GM21367 (cell line): ENCODE results near the gene ADISSP.
"Not testable (repeated sequence)": the region's sequence is repeated elsewhere in the genome, so short reads cannot be mapped to it uniquely, and the experiment has no call there.

Experiments
- ATAC-seq: cut with Tn5 transposase; IDR thresholded peaks from one replicate; pipeline ENCODE4 v1.9.1; 2021; ENCODE audit not compliant: unreplicated experiment

ADISSP gene

GRCh38 chr20:3798373-3798768 lies 30.8 kb upstream of the ADISSP start:
- ATAC-seq = no peak

GRCh38 chr20:3797592-3798372 lies 30.2 kb upstream of the ADISSP start:
- ATAC-seq = no peak

GRCh38 chr20:3797226-3797545 lies 29.6 kb upstream of the ADISSP start:
- no peak for ATAC-seq

GRCh38 chr20:3796477-3797225 lies 29.1 kb upstream of the ADISSP start:
- ATAC-seq = no peak

- ATAC-seq = peak; percentile 43
These were observed 28.2 kb upstream of the ADISSP start, which contains the start of gene CDC25B for GRCh38 chr20:3795511-3796468. CDC25B (plus strand) TSS chr20:3796310; CDS start chr20:3796532, 222 bp downstream.

GRCh38 chr20:3794701-3795420 lies 27.3 kb upstream of the ADISSP start:
- ATAC-seq = no peak

GRCh38 chr20:3794168-3794567 lies 26.6 kb upstream of the ADISSP start:
- ATAC-seq = not testable (repeated sequence)

GRCh38 chr20:3789201-3789600 lies 21.6 kb upstream of the ADISSP start:
- not testable (repeated sequence) for ATAC-seq

GRCh38 chr20:3788685-3789155 lies 21.2 kb upstream of the ADISSP start:
- no peak for ATAC-seq

GRCh38 chr20:3787324-3788014 lies 19.9 kb upstream of the ADISSP start:
- no peak for ATAC-seq

GRCh38 chr20:3786665-3787323 lies 19.2 kb upstream of the ADISSP start, which contains the start of gene CENPB:
CENPB (minus strand) TSS chr20:3786740; CDS start chr20:3786483, 257 bp downstream.
- peak; percentile 66 for ATAC-seq

- ATAC-seq = no peak
These were observed 18.6 kb upstream of the ADISSP start for GRCh38 chr20:3786126-3786484.

GRCh38 chr20:3785240-3786125 lies 17.9 kb upstream of the ADISSP start:
- no peak for ATAC-seq

GRCh38 chr20:3784863-3785239 lies 17.3 kb upstream of the ADISSP start:
- ATAC-seq = no peak

GRCh38 chr20:3784216-3784853 lies 16.8 kb upstream of the ADISSP start:
- ATAC-seq = no peak

GRCh38 chr20:3783511-3784195 lies 16.1 kb upstream of the ADISSP start:
- no peak for ATAC-seq

- no peak for ATAC-seq
These were observed 15.5 kb upstream of the ADISSP start for GRCh38 chr20:3783068-3783489.
